HPDE6-E6E7 (cell line): ENCODE data around the gene CEACAM3.

Experiments used
- DNase-seq: peaks from one replicate; pipeline ENCODE4 v3.0.0; 2011; ENCODE audit warnings: missing footprints; ENCODE audit errors: extremely low spot score

The CEACAM3 gene

DNA sequence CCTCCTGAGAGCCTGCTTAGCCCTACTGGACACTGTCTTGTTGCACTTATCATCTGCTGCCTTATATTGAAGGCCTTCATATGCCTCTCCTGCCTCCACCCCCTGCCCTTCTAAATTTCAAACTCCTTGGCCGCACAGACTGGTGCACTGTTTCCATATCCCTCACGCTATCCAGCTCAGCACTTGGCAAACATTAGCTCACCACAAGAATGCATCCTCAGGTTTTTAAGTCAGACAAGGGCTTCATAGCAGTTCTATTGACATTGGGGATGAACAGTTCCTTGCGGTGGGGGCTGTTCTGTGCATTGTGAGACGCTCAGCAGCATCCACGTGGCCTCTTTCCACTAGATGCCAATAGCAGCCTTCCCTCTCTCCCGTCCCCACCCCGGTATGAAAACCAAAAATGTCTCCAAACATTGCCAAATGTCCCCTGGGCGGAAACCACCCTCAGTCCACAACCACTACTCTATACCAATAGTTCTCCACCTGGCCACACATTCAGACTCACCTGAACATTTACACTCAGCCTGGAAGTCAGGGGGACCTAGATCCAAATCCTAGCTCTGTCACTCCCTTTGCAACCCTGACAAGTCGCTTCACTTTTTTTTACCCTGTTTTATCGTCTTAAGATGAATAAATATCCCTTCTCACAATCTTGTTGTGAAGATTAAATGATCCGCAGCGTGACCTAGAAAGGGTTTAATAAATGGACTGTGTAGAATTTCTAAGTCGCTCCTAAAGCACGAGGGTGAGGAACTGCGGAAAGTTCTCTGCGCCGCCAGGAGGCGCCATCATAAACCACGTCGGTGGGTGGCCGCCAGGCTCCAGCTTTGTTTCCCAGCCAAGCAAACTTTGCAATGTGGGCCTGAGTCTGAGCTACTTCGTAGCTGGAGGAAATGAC, 3.6 kb upstream of the CEACAM3 start:
- DNase-seq, result peak; percentile 22

DNA sequence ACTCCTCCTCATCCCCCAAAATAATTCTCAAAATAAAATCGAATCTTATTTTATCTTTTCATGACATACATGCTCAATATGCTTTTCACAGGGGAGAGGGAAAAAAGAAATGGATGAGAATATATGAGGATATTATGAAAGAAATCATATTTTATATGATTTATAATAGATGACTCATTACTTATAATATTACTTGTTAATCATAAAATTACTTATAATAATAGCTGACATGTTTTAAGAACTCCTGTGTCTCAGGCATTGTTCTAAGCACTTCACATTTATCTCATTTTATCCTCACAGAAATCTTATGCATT, 3.0 kb upstream of the CEACAM3 start:
- no peak for DNase-seq

DNA sequence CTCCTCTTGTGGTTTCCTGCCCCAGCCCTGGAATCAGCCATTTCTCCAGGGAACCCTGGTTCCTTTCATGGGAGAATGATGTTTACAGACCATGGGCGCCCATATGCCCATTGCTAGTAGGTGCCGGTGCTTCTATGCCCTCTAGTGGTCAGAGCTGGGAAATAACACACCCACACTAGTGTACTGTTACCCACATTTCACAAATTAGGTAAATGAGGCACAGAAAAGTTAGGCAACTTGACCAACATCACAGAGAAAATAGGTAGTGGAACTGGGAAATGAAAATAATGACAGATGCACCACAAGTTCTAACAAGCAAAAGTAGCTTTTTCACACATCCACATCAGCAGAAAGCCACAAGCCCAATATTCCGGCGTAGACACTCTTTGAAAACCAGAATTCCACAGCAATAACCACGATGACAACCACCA, 1.3 kb upstream of the CEACAM3 start:
- DNase-seq, result no peak

DNA sequence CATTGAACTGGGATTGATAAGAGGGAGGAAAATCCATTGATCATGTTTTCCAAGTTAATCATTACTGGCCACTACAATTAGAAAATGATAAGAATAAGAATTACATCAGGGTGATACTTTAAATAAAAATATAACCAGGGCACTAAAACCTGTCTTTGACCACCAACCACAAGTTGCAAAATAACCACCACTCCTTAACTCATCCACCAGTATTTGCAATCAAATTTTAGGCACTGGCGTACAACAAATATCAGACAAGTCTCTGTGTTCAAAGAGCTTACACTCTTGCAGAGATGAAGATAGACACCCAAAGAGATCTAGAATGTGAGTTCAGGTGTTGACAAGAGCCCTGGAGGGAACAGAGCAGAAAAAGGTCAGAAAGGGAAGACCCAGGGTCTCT, 514 bp downstream of the CEACAM3 start:
- DNase-seq, result no peak

DNA sequence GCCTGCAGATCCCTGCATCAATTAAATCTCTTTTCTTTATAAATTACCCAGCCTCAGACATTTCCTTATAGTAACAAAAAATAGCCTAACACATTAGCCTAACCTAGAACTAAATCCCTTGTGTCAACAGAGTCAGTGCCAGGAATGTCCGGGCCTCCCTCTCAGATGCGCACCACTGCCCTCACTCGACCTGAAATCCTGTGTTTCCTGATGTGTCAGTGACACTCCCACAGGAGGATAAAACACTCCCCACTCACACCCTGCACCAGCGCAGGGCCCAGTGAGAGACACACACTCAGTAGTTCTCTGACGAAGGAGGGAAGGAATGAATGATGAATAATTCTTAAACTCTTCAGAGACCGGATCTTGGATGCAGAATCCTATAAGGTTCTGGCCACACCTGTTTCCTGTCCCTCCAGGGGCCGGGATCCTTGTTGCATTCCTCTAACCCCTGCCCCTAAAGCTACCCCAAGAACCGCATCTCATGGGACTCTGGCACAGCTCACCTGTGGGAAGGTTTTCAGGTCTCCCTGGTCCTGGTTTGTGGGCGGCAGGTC, 3.1 kb downstream of the CEACAM3 start:
- no peak for DNase-seq

DNA sequence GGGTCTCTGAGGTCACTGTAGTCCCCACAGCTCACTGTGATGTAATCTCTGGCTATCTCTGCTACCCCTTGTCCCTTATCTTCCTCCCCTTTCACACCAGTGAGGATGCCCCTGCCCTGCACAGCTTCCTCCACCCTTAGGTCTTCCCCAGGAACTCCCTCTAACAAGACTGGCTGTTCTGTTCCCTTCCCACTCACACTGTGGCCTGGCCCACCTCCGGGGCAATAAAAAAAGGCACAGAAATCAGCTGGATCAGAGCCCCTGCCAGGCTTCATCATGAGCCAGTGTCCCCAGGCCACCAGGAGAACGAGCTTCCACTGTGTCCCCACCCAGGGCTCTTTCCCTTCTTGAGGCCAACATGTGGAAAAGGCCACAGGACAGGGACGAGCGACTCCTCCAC, 4.6 kb downstream of the CEACAM3 start:
- DNase-seq, result no peak

DNA sequence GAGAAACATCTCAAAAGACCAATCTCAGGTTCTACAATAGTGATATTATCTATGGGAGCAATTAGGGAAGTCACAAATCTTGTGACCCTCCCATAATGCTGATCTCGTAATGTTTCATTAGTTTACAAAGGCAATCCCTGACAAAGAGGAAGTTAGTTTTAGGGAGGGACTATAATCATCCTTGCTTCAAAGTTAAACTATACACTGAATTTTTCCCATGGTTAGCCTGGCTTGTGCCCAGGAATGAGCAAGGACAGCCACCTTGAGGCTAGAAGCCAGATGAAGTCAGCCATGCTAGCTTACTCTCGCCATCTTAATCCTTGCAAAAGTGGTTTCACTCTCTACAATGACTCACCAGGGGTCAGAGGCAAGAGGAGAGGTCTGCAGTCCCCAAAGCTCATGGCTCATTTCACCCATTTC, 5.4 kb downstream of the CEACAM3 start:
- no peak for DNase-seq

DNA sequence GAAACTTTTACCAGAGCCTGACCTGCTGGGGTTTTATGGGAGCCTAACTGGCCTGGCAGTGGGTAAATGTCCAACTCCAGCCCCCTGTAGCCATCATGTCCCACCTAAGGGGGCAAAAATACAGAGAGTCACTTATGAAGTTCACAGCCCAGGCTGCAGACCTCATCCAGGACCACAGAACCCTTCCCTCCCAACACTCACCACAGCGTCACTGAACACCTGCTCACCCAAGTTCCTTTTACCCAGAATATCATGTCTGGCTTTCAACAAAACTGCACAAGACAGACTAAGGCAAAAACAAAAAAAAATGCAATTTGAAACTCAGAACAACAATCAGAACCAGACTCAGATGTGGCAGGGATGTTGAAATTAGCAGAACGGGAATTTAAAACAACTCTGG, 6.4 kb downstream of the CEACAM3 start:
- DNase-seq, result no peak

DNA sequence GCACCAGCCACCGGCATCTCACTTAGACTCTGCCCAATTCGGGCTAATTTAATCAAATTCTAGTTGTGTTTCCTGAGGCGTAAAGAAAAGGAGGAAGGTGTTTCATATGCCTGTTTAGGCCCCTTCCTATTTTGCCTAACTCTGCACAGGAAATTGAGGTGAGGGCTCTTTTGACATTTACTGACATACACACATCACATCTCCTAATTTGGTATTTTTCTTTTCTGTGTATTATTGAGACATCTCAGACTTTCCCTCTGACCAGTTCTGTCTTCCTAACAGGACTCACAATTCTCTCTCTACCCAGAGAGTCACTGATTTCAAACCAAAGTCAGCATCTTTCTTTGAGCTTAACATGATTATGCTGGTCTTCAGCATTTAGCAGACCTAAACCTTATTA, 7.9 kb downstream of the CEACAM3 start:
- DNase-seq, result no peak

DNA sequence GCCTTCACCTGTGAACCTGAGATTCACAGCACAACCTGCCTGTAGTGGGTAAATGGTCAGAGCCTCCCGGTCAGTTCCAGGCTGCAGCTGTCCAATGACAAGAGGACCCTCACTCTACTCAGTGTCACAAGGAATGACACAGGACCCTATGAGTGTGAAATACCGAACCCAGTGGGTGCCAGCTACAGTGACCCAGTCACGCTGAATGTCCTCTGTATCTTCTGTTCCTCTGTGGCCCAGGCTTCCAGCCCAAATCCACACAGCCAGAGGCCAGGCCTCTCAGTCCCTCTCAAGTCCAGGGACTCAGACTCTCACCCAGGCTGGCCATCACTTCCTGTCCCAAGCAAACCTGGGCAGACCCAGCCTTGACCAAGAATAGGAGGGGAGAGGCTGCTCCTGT, 10.8 kb downstream of the CEACAM3 start:
- DNase-seq, result no peak

DNA sequence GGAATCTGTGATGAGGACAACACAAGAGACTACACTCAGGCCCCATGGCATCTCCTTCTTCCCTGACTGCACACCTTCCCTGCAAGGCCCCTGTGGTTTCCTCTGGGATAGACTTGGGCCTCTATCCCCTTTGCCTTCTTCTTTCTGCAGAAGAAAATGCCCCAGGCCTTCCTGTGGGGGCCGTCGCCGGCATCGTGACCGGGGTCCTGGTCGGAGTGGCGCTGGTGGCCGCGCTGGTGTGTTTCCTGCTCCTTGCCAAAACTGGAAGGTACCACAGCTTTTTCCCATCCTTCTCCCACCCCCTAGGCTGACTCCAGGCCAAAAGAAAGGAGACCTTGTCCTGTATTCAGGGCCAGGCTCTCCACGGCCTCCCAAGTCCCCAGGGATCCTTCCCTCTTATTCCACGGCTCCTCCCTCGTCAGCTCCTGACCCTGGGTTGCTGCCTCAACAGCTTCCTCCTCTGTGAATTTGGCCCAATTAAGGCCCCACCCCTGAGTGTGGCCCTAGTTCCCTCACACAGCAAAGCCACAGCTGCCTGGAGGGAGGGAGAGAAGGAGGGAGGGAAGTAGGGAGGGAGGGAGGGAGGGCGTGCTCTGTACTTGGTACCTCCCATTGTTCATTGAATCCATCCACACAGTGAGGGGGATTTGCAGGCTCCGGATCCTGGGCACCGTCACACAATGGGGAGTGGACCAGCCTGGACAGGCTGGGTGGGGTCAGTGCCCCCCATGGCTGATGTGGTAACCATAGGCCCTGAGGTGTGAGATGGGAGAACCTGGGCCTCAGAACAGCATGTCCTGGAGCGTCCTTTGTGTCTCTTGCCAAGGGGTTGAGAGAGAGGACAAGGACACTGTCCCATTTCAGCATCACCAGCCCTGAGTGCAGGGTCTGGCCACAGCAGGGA, 12.5 kb downstream of the CEACAM3 start:
- DNase-seq, result no peak

DNA sequence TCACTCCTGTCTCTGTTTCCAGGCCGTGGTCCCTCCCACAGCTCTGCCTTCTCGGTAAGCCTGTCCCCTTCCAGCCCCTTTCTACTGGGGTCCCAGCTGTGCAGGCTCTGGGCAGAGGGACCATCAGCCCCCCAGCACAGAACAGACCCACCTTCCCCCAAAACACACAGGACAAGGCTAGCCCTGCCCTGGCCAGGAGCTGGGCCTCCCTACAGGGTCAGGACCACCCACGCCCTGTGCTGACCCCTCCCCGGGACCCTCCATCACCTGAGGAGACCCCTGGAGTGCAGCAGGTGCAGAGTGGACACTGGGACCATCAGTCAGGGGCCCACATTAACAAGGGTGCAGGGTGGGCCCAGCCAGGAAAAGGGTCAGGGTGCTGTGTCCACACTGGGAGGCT, 13.9 kb downstream of the CEACAM3 start:
- no peak for DNase-seq

DNA sequence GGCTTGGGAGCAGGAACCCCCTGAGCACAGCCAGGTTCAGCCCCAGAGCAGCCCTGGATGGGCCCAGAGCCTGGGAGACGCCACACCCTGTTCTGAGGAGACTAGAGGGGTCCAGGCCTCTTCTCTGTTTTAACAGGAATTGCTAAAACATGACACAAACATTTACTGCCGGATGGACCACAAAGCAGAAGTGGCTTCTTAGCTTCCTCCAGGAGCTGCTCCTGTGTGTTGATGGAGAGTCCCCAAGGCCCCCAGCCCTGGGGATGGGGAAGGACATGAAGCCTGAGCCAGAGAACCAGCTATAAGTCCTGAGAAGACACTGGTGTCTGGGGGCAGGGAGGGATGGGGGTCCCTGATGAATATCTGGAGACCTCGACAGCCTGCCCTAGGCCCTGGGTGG, 14.6 kb downstream of the CEACAM3 start:
- no peak for DNase-seq

DNA sequence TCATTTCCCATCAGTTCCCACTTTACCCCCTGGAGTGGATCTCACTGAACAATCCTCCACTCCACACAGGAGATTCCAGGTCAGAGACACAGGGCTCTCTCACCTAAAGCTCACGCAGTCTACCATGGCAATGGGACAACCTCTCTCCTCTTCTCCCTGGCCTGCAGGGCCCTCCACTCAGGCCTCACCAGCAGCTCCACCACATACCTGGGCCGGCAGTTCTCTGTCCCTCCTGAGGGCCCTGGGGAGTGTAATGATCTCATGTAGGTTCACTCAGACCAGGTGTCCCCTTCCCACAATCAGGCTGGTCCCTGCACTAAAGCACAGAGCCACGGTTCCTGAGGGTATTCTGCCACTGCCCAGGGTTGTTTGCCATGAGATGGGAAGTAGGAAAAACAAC, 15.6 kb downstream of the CEACAM3 start:
- DNase-seq, result no peak

DNA sequence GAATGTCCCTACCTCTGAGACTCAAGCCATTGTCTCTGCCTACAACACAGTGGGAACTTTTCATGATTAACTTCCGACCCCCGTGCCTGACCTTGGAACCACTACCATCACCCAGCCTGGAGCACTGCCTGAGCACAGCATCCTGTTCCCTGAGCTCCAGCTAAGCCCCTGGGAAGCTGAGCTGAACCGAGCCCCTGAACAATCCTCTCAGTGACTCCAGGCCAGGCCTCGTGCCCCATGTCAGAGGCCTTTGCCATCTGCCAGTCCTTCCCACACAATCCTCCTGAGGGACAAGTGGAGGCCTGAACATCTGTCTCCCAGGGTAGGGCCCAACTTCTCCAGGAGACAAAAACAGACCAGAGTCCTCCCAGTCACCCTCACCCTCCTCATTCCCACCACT, 17.5 kb downstream of the CEACAM3 start:
- DNase-seq, result no peak

DNA sequence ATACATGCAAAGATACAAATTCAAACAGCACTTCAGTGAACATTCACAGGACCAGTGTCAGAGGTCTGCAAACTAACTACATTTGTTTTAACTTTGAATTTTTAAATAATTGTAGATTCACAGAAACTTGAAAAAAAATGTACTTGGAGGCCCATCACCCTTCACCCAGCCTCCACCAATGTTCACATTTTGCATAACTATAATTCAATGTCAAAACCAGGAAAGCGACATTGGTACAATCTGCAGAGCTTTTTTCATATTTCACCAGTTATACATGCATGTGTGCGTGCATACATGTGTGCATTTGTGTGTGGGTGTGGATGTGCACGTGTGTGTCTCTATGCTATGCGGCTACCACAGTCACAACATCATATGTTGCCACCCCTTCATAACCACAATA, 18.9 kb downstream of the CEACAM3 start:
- DNase-seq, result no peak

DNA sequence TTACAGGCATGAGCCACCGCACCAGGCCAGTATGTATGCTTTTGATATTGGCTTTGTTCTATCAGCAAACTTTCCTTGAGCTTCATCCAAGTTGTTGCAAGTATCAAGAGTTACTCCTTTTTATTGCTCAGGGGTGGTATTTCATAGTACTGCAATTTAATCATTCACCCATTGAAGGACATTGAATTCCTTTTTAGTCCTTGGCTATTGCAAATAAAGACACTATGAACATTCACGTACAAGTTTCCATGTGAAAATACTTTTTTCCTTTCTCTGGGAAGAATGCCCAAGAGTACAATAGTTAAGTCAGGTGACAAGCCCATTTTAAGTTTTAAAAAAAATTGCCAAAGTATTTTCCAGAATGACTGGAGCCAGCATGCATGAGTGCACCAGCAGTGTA, 20.4 kb downstream of the CEACAM3 start:
- no peak for DNase-seq

DNA sequence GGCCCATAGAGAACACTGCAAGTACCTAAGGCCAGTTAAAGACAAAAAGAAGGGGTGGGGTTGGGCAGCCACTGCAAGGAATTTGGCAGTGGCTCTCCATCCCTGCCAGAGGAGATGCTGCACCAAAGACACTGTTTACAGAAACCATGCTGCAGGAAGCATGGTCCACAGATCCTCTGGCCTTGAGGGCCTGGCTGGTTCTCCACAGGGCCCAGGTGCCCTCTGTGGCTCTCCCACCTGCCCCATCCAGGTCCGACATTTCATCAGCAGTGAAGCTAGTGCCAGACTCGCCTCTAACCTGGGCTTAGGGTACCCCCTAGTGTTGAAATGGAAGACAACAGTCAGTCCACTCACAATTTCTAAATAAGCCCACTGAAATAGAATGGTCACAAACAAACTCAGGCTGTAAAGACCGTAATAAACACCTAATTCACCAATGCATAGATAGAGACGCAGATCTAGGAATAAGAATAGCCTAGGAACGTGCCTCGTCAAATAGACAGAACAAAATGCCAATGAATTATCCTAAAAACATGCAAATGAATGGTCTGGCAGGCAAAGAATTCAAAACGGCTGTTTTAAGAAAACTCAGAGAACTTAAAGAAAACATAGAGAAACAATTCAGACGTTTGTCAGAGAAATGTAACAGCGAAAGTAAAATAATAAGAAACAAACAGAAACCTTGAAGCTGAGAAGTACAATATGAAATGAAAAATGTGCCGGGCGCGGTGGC, 24.8 kb downstream of the CEACAM3 start:
- DNase-seq, result peak; percentile 37

DNA sequence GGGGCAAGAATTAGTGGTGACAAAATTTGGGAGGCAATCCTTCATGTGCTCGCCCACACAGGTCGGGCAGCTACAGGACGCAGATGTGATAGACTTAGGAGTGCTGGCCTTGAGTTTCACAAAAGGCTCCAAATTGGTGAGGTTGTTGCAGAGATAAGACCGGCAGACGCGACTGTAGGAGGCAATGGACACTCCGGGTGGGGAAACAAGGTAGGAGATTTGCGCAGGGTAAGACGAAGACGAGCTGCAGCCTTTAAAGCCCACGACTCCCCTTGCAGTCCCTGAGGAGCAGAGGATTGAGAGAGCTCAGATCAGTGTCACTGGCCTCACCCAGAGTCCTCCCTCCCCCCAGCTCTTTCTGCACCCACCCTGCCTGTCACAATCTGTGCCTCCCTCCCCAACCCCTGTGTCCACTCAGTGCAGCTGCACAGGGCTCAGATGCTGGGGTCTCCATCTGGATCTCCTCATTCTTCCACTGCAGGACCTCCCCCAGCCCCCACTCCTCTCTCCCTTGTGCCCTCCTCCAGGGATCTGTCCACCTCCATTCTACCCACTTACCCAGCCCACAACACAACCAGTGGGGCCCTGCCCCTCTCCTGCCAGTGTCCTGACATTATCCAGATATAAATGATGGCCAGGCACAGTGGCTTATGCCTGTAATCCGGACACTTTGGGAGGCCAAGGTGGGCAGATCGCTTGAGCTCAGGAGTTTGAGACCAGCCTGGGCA, 41.8 kb downstream of the CEACAM3 start:
- no peak for DNase-seq

DNA sequence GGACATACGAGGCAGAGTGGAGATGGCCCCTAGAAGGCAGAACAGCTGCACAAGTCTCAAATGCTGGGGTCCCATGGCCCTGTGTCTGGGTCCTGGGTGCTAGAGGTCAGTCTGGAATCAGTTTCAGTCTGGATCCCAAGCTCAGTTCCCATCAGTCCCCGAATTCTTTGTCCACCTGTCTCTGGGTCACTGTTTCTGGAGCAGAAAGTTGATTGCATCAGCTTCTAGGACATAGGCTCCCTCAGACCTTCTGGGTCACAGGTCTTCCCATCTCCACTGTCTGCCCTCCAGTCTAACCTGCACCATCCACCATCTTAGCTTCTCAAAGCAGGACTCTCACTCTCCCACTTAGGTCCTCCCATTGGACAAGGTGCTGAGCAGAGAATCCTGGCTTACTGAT, 42.8 kb downstream of the CEACAM3 start:
- no peak for DNase-seq

DNA sequence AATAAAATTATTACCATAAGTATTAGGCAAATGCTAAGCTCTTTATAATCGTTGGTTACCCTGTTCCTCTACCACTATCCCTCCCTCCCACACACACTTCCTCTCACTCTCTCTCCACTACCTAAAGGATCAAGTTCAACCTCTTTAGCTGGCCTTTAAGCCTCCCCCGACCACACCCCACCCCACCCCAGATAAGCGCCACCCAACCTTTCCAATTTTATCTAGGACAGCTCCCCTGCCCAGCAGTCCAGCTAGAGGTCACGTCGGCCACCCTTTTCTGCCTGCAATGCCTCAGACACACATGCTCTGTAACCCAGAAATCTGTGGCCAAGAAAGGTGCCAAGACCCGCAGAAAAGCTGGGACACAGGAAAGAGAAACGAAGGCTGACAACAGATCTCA, 47.0 kb downstream of the CEACAM3 start:
- DNase-seq, result no peak
